GM19328 (cell line): Measurements from ENCODE around the gene POLR2F.
"Not testable (repeated sequence)": the region's sequence is repeated elsewhere in the genome, so short reads cannot be mapped to it uniquely, and the experiment has no call there.

Source experiments
- ATAC-seq: cut with Tn5 transposase; IDR thresholded peaks from one replicate; pipeline ENCODE4 v1.9.1; 2021; ENCODE audit warnings: mild to moderate bottlenecking, moderate library complexity; ENCODE audit not compliant: unreplicated experiment

The POLR2F gene

DNA sequence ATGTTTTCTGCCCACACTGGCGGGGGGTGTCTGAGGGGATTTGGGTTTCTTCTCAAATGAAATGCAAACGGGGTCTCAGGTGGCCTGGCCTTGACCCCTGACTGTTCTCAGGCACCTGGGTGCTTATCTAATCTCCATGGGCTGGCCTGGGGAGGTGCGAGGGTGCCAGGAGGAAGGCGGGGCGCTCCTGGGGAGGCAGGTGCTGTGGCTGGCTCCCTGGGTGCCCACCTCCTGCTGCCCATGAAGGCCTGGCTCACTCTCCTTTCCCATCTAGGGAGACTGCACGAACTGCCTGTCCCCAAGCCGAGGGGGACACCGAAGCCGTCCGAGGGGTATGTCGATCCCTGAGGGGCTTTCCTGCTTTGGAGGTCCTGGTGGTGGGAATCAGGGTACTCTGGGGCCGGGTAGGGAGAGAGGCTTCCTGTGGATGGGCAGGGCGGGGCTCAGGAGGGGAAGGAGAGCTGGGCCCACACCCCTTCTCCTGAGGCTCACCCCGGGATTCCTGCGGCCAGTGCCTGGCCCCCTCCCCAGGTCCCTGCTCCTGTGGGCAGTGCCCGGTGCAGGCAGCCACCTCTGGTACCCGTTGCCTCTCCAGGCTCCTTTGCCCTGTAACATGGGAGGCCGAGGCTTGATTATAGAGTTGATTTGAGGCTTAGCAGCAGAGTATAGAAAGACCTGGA, 29.0 kb upstream of the POLR2F start:
- ATAC-seq, result no peak

DNA sequence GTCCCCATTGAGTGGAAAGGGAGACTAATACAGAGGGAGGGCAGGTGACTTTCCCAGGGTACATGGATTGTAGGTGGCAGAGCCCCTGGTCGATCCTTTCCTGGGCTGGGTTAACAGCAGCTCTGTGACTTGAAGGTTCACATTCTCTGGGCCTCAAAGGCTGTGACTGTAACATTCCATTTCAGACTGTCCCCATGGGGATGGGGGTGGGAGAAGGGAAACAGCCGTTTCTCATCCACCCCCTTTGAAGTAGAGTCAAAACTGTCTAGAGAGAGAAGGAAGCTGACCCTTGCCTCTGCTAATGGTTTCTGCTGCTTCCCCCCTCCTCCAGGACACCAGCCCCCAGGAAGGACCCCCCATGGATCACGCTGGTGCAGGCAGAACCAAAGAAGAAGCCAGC, 28.2 kb upstream of the POLR2F start:
- ATAC-seq, result no peak

- ATAC-seq, result no peak
Observed at GRCh38 chr22:37925767-37926166, 27.7 kb upstream of the POLR2F start.

DNA sequence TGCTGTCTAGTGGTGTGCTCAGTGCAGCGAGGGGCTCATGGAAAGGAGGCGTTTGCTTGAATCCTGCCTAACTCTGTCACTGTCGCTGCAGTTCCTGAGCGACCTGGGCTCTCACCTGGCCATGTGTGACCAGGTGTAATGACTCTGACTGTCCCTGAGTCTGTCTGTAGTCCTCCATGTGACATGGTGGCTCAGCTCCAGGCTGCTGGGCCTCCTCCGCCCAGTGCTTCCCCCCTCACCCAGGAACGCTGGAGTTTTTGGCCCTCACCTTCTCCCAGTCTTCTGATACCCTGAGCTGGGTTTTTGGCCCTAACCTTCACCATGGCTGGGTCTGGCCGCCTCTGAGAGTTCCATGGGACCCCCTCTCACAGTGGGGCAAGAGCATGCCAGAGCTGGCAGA, 27.1 kb upstream of the POLR2F start:
- ATAC-seq, result no peak

GRCh38 chr22:37926771-37927636, 26.5 kb upstream of the POLR2F start:
- no peak for ATAC-seq

DNA sequence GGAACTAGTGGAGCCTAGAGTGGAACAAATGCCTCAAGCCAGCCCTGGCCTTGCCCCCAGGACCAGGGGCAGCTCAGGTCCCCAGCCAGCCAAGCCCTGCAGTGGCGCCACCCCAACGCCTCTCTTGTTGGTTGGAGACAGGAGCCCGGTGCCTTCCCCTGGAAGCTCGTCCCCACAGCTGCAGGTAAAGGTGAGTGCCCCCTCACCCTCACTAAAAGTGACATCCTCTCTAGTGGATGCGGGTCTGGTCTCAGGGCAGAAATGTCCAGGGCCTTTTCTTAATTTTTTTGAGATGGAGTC, 25.9 kb upstream of the POLR2F start:
- no peak for ATAC-seq

DNA sequence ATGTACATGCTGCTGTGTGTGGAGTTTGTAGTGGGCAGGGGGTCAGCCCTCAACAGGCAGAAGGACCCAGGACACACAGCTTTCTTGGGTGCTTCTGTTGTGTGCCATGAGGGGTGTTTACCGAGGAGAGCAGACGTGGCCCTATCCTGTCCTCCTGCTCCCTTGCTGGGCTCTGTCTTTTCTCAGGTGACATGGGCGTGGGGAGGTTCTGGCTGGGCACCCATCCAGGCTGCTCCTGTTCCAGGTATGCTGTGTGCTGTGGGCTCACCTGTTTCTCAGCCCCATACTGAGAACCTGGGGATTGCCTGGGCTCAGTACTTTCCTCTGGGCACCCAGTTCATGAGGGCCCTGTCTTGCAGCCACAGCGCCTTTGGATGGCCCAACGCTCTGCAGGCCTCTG, 24.1 kb upstream of the POLR2F start:
- no peak for ATAC-seq

GRCh38 chr22:37930270-37930951, 23.1 kb upstream of the POLR2F start:
- no peak for ATAC-seq

GRCh38 chr22:37930952-37931440, 22.5 kb upstream of the POLR2F start:
- no peak for ATAC-seq

DNA sequence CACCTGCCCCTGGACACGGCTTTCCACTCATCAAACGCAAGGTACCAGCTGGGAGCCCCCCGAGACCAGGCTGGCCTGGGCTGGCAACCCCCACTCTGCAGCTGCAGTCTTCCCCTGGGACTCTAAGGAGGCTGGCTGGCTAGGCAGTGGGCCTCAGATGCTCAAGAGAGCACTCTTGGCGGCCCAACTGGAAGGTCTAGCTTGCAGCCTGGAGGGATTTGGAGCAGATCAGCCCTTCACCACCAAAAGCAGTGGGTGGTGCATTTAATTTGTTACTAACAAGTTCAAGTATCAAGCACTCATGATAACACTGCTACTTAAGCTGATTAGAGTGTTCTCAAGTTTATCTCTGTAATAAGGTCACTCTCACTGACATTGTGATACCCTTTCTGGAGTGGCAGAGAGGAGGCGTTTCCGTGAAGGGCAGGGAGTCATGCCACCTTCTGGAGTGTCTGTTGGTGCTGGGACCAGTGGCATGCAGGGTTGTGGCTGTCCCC, 21.6 kb upstream of the POLR2F start:
- ATAC-seq, result no peak

DNA sequence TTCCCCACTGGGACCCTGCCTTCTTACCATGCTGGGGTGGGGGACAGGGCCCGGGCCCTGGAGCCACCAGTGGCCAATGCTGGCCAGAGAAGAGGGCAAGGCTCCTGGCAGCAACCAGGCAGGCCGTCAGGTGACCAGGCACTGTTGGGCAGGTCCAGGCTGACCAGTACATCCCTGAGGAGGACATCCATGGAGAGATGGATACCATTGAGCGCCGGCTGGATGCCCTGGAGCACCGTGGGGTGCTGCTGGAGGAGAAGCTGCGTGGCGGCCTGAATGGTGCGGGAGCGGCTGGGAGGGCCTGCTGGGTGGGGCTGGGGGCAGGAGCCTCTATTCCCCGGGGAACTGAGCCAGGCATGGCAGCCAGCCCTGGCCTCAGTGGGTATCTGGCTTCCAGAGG, 21.1 kb upstream of the POLR2F start:
- no peak for ATAC-seq

DNA sequence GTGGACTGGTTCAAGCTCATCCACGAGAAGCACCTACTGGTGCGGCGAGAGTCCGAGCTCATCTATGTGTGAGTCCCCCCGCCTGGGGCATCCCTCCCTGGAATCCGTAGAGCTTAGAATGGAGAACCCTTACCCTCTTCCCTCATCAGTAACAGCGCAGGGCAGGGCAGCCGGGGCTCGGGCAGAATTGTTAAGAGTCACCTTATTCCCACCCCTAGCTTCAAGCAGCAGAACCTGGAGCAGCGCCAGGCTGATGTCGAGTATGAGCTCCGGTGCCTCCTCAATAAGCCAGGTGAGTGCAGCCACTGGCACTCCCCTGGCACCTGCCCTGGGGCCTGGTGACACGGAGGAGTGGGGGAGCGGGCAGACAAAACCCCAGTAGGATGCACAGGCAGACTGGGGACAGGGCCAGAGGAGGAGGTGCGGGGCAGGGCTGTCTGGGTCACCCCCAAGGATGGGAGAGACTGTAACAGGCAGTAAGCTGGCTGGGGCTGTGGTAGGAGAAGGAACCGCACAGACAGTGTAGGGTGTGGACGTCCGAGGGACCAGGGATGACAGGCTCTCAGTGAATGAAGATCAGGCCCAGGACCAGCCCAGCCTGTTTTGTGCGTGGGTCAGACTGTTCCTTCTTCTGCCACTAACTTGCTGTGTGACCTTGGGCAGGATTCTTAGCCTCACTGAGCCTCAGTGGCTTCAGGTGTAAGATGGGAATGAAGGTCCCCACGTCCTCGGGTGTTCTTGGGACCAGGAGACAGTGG, 20.5 kb upstream of the POLR2F start:
- ATAC-seq, result no peak

- ATAC-seq, result peak; percentile 70
Observed at GRCh38 chr22:37933711-37934376, 19.7 kb upstream of the POLR2F start.

DNA sequence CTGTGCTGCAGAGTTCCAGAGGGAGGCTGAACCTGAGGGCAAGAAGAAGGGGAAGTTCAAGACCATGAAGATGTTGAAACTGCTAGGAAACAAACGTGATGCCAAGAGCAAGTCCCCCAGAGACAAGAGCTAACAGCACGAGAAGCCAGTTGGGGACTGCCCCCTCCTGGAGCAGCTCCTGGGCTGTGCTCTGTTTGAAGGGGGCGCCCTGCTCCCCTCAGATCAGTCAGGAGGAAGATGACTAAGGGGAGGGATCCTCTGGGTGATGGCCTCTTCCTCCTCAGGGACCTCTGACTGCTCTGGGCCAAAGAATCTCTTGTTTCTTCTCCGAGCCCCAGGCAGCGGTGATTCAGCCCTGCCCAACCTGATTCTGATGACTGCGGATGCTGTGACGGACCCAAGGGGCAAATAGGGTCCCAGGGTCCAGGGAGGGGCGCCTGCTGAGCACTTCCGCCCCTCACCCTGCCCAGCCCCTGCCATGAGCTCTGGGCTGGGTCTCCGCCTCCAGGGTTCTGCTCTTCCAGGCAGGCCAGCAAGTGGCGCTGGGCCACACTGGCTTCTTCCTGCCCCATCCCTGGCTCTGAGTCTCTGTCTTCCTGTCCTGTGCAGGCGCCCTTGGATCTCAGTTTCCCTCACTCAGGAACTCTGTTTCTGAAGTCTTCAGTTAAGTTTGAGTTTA, 12.7 kb upstream of the POLR2F start:
- ATAC-seq, result no peak

GRCh38 chr22:37942133-37942532, 11.4 kb upstream of the POLR2F start:
- no peak for ATAC-seq

- ATAC-seq, result no peak
Observed at GRCh38 chr22:37943136-37943824, 10.2 kb upstream of the POLR2F start.

DNA sequence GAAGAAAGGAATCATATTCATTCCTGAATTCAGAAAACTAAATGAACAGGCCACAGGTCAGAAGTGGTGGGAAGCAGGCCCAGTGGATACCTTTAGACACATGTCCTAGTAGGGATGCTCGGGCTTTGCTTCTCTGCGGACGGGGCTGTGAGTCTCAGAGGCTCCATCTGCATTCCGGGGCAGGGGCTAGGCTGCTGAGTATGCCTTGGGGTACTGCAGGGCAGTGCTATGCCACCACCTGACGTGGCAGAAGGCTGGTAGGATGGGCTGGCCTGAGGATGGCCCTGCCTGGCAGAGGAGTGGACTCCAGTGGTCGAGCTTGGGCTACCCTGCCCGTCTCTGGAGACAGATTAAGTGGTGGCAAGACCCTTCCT, 9.7 kb upstream of the POLR2F start:
- ATAC-seq, result no peak

- ATAC-seq, result not testable (repeated sequence)
Observed at GRCh38 chr22:37944423-37944822, 9.1 kb upstream of the POLR2F start.

DNA sequence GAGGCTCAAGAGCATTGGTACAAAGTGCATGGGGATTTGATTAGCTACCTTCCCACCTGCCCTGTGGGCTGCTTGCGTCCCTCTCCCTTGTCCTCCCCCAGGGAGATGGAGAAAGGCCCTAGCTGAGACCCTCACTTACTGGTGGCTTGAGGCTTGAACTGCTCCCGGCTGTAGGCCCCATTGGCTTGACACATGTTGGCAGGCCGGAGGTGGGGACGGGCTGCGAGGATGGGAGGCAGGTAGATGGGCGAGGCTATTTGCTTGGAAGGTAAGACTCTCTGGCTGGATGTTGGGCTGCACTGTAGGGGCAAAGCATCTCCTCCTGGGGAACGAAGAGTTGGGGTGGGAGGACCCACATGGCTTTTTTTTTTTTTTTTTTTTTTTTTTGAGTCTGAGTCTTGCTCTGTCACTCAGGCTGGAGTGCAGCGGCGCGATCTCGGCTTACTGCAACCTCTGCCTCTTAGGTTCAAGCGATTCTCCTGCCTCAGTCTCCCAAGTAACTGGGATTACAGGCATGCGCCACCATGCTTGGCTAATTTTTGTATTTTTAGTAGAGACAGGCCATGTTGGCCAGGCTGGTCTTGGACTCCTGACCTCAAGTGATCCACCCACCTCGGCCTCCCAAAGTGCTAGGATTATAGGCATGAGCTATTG, 6.2 kb upstream of the POLR2F start:
- not testable (repeated sequence) for ATAC-seq
